Measurements from ENCODE around the gene HEBP2.

The HEBP2 gene

DNA sequence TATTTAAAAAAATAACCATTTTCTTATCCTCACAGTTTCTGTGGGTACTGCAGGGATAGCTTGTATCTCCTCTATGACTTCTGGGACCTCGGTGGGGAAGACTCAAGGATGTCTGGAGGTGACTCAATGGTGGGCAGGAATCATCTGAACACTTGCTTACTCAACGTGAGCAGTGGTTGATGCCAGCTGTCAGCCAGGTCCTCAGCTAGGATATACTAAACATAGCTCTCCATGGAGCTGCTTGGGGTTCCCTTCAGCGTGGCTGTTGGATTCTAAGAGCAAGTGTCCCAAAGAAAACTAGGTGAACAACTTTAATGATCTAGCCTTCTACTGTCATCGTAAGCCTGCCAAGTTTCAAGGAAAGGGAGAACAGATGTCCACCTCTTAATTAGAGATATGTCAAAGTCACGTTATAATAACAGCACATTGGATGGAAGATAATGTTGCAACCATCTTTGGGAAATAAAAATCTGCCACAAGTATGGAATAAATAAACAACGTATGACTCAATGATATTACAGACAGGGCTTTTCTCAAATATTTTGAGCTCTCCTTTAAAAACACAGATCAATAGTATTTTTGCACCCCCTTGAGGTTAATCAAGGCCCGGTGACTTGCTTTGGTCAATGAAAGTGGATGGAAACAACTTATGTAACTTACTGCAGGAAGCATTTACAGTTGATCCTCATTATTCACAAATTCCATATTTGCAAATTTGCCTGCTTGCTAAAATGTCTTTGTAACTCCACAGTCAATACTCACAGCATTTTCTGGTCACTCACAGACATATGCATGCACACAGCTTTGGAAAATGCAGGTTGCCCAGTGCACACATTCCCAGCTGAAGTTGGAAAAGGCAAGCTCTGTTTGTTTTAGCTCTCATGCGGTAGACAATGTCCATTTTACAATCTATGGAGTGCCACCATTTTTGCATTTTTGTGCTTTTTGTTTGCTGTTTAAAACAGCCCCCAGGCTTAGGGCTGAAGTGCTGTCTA is 6.6 kb upstream of the HEBP2 start:
- no peak for DNase-seq

GRCh38 chr6:138400326-138400725 is 3.7 kb upstream of the HEBP2 start:
- no peak for DNase-seq

DNA sequence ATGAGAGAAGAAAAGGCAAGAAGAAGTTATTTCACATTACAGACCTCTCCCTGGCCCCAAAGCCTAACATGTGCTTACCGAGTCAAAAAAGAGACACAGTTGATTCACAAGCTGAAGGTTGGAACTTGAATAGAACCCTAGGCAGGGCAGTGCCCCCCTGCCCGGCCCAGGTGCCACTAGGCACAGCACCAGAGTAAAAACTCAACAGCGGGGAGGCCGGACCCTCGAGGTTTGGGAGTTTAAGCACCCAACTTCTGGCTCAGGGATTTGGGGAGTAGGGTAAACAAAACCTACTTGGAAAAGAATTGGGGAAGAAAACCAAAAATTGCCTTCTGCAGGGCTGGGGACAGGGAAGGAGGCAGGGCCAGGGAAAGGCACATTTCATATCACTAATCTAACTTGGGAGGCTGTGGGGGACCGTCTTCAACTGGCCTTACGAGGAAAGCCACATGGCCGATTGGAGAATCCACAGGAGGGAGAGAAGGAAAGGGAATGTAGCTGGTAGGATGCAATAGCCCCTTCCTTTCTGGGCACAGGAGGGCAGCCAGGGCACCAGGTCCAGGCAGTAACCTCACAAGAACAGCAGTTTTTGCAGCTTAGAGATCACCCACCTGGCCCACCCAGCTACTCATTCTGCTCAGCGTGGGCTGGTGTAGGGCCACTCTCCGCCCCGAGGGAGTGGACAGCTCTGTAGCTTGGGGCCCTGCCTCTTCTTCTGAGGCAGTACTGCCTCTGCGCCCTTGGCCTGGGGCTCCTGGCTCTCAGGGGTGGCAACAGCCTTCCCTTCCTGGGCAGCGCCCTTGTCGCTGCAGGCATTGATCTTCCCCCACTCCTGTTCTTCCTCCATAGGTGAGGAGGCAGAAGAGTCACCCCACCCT is 1.8 kb upstream of the HEBP2 start:
- no peak for DNase-seq

GRCh38 chr6:138402838-138403187 is 1.2 kb upstream of the HEBP2 start:
- no peak for DNase-seq

- DNase-seq = peak; percentile 35
These were observed 661 bp upstream of the HEBP2 start for GRCh38 chr6:138403324-138403800.

- DNase-seq = peak; percentile 38
These were observed 779 bp downstream of the HEBP2 start for GRCh38 chr6:138404666-138405337.

- DNase-seq = no peak
These were observed 1.9 kb downstream of the HEBP2 start for GRCh38 chr6:138405816-138406413.

- no peak for DNase-seq
These were observed 2.4 kb downstream of the HEBP2 start for GRCh38 chr6:138406443-138406842.

- DNase-seq = no peak
These were observed 6.2 kb downstream of the HEBP2 start for GRCh38 chr6:138410048-138410735.

- DNase-seq = no peak
These were observed 7.2 kb downstream of the HEBP2 start for GRCh38 chr6:138410972-138411880.

DNA sequence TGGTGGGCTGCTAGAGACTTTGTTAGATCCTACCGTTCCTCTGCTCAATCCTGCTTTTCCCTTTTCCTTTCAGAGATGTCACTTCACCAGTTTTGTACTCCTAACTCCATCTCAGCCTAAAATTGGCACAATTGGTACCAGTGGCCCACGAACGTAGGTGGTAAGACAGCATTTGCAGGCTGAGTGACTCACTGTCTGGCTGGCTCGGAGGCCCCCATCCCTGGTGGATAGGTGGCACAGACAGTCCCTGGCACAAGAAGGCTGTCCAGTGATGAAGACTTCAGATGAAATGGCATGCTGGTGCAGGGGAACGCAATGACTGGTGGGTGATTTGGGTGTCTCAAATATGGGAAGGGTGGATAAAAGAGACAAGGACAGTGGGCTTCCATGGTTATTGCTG is 11.1 kb downstream of the HEBP2 start:
- DNase-seq = no peak

- no peak for DNase-seq
These were observed 12.2 kb downstream of the HEBP2 start for GRCh38 chr6:138416206-138416605.

DNA sequence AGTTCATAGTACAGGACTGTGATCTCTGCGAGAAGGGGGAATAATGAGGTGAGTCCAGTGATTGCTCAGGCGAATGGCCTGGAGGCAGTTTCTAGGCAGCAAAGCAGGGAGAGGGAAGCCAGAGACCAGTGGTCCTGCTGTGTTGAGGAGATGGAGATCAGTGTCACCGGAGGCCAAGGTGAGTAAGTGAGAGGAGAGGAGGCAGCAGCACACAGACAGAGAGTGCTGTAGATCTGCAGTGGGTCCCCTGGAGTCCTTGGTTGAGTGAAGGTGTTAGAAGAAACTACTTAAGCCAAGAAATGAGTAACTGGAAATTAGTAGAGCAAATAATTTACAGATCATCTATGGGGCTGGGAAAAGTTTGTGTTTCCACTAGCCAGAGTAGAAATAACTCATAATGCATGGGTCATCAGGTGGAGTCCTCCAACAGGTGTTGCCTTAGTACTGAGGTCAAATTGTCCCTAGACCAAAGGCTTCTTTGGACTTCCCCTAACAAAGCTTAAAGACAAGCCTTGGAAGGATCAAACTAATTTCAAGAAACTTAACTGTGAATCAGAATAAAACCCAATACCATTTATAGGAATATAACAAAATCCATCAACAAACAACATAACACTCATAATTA is 13.6 kb downstream of the HEBP2 start:
- no peak for DNase-seq

GRCh38 chr6:138418118-138418742 is 14.2 kb downstream of the HEBP2 start:
- no peak for DNase-seq

DNA sequence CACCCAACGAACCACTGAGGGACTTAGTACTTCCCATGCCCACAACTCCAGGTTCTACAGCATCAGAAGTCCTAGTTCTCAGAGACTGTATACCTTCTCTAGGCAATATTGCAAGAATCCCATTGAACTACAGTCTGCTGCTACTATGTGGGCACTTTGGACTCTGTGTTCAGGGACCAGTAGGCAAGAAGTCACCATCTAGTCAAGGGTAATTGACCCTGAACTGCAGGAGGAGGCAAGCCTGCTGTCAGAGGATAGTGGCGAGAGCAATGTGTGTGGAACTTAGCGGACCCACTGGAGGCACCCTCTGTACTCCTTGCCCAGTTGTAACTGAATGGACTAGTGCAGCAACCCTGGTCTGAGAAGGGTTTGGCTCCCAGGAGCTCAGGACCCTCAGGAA is 15.7 kb downstream of the HEBP2 start:
- DNase-seq = no peak

DNA sequence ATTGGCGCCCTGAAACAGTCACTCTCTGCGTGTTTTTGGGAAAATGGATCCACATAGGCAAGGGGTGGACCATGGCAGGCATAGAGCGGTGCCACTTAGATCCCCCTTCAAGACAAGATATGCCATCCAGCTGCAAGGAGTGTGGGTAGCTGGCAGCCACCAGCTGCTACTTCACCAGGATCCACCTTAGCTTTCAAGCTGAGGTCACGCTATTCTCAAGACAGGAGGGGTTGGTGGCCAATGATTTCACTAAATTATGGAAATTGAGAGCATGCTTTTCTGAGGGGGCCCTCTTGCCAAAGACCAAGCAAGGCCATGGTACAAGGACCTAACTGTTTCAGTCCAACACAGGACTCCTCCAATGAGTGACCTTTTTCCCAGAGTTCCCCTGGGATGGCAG is 16.3 kb downstream of the HEBP2 start:
- DNase-seq = no peak

- DNase-seq = no peak
These were observed 17.1 kb downstream of the HEBP2 start for GRCh38 chr6:138421089-138421488.

DNA sequence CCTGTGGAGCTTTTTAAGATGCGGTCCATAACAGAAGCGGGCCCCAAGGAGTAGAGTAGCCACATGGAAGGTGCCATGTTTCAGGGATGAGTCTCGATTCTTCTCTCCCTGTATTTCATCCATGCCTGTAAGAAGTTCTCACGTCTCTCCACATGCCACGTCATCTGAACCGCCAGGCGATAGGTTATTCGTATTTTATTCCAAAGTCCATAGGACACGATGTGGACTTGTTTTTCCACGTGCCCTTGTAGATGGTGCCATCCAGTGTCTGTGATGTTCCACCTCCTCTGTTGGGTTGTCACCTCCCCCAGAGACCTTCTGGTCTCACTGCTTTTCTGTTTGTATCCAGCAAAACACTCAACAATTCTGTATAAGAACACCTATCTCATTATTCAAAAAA is 17.6 kb downstream of the HEBP2 start:
- no peak for DNase-seq

- no peak for DNase-seq
These were observed 18.8 kb downstream of the HEBP2 start for GRCh38 chr6:138422861-138423260.
